ENCODE data around the gene LHX6. TPM values are rescaled to one million over a fixed set of nuclear protein-coding genes. Genes with fewer than 3 reads are reported as not detected.

Gene LHX6
- total and polyA plus RNA-seq, 9 of the 15 experiments (the other 6 are each of a cell fraction or from before 2014, with no cell fraction given), result 2.8 to 16.3 (median 7.9) TPM

DNA sequence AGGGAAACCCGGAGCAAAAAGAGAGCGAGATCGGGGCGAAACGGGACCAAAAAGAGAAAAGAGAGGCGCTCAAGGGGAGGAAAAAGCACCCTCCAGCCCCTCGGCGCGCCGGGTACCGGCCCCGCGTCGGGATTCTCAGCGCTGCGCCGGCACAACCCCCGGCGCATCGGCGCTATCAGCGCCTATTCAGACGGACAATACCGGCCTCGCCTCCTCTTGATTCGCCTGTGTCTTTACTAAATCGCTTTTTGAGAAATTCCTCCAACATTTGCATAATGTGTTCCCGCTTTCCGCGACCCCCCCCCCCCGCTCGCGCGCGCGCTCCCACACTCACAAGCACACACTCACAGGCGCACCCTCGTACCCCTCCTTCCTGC, 578 bp downstream of the LHX6 start:
- in situ Hi-C loops (cut with MboI), result loop anchor here (10.0 kb wide), 1 partner anchor 1963 kb away; no protein-coding TSS in a partner anchor
- peak; percentile 64 for ATAC-seq
- H3K36me3 ChIP-seq (ENCODE audit: control insufficient read depth, insufficient read depth, low read length), result no peaks in the 10 kb centered on the region
- no peaks in the 10 kb centered on the region for H3K79me2 ChIP-seq (ENCODE audit: control insufficient read depth, insufficient read depth, low read length)
- 0 out of 2 replicates have a peak, but pooled peaks cover 6% of the 10 kb centered on the region for H4K20me1 ChIP-seq (replicated peaks; ENCODE audit: control insufficient read depth, insufficient read depth, low read length)
- TF ChIP-seq NRF1 (conservative IDR thresholded peaks at IDR 0.05 in 1 of 2, IDR thresholded peaks at IDR 0.05 in 1 of 2), result peak; percentile 40 to 57; a peak in 2 of 4 replicates
- TF ChIP-seq ZNF124 (CRISPR knock-in tag; IDR thresholded peaks at IDR 0.05), result no peak
- TF ChIP-seq, protein P1, sequence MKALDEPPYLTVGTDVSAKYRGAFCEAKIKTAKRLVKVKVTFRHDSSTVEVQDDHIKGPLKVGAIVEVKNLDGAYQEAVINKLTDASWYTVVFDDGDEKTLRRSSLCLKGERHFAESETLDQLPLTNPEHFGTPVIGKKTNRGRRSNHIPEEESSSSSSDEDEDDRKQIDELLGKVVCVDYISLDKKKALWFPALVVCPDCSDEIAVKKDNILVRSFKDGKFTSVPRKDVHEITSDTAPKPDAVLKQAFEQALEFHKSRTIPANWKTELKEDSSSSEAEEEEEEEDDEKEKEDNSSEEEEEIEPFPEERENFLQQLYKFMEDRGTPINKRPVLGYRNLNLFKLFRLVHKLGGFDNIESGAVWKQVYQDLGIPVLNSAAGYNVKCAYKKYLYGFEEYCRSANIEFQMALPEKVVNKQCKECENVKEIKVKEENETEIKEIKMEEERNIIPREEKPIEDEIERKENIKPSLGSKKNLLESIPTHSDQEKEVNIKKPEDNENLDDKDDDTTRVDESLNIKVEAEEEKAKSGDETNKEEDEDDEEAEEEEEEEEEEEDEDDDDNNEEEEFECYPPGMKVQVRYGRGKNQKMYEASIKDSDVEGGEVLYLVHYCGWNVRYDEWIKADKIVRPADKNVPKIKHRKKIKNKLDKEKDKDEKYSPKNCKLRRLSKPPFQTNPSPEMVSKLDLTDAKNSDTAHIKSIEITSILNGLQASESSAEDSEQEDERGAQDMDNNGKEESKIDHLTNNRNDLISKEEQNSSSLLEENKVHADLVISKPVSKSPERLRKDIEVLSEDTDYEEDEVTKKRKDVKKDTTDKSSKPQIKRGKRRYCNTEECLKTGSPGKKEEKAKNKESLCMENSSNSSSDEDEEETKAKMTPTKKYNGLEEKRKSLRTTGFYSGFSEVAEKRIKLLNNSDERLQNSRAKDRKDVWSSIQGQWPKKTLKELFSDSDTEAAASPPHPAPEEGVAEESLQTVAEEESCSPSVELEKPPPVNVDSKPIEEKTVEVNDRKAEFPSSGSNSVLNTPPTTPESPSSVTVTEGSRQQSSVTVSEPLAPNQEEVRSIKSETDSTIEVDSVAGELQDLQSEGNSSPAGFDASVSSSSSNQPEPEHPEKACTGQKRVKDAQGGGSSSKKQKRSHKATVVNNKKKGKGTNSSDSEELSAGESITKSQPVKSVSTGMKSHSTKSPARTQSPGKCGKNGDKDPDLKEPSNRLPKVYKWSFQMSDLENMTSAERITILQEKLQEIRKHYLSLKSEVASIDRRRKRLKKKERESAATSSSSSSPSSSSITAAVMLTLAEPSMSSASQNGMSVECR (CRISPR knock-in tag; IDR thresholded peaks at IDR 0.05), result no peak
- peak; percentile 90 for TF ChIP-seq EZH2 (IDR thresholded peaks at IDR 0.05; ENCODE audit: borderline replicate concordance, low read depth, low read length)
- TF ChIP-seq ZBTB7A (IDR thresholded peaks at IDR 0.05; ENCODE audit: borderline replicate concordance, control insufficient read depth, low read depth, low read length), result peak; percentile 60; the same call in 1 of the 2 replicates
- peak; percentile 37 for TF ChIP-seq HNRNPLL (IDR thresholded peaks at IDR 0.05; ENCODE audit: low read depth, low read length, poor library complexity, severe bottlenecking)
- TF ChIP-seq CXXC5 (CRISPR knock-in tag; IDR thresholded peaks at IDR 0.05), result peak; percentile 28; the same call in 1 of the 2 replicates
- FAIRE-seq, result no peak
- ChIA-PET CTCF (ENCODE audit: low intra/inter-chr PET ratio) (no interaction called here), POLR2A (no interaction called here)
- peak overlapping the region in 1 of 2 experiments; percentile 89; a peak in 3 of 4 replicates for H3K9ac ChIP-seq (ENCODE audit: insufficient read depth in 1 of 2, low read depth in 2 of 2, low read length in 2 of 2)
- intact Hi-C loops (cut with micrococcal nuclease), result no loop called here
- DNase-seq (ENCODE audit: extremely low read depth in 1 of 4, low spot score in 3 of 4), result peak in 3 of 4 experiments; percentile 31 to 52 (median 48)
- peak overlapping the region; percentile 83 for H2AFZ ChIP-seq (ENCODE audit: low read depth, low read length)
- BruUV-seq (replicated peaks), result no TSS peak
- WGBS (ENCODE audit: insufficient coverage, low coverage, missing lambda C conversion rate), result under 1% methylated on average over 17 of the region's 38 CpGs
- peaks cover 27 to 30% of the 10 kb centered on the region in 2 experiments for H3K27me3 ChIP-seq (ENCODE audit: control insufficient read depth in 2 of 2, insufficient read depth in 2 of 2, low read length in 2 of 2)
- no peaks in the 10 kb centered on the region for H3K9me3 ChIP-seq (replicated peaks; ENCODE audit: control insufficient read depth, insufficient read depth, low read depth, low read length)
- peaks cover 8 to 30% of the 10 kb centered on the region in 2 experiments for H3K4me1 ChIP-seq (replicated peaks in 1 of 2; ENCODE audit: control insufficient read depth in 2 of 2, insufficient read depth in 2 of 2, low read length in 2 of 2)
- no peak overlapping the region for H3K27ac ChIP-seq (ENCODE audit: extremely low read depth, low read depth, low read length)
- H3K4me3 ChIP-seq, result peak overlapping the region; percentile 49
- H3K4me2 ChIP-seq (ENCODE audit: insufficient read depth, low read length), result peak overlapping the region; percentile 63
- H3K9me1 ChIP-seq (ENCODE audit: control insufficient read depth, insufficient read depth, low read length), result peaks cover 5% of the 10 kb centered on the region

Measured in K562 (cell line).